Transverse colon (tissue), 4 donors: ENCODE data around the gene GPN2.

ENCODE experiments used
- POLR2A ChIP-seq: fragments of 450-650 bp; IDR thresholded peaks from one replicate; pipeline ENCODE4 v1.6.1; 2016; ENCODE audit warnings: antibody characterized with exemption, mild to moderate bottlenecking, moderate library complexity
- POLR2AphosphoS5 ChIP-seq, 3 donors: sonication (generic); formaldehyde crosslinking; IDR thresholded peaks; one replicate each; pipeline ENCODE4 v1.6.1; 2016; ENCODE audit warnings: antibody characterized with exemption in 3 of 3
- TF ChIP-seq, protein P1 (sequence below), 5 experiments: fragments of 200-600 bp in 3 of 5; fragments of 450-650 bp in 2 of 5; sonication (generic) in 3 of 5; IDR thresholded peaks; 1 replicate in 2 of 5; 2 replicates in 3 of 5; pipeline ENCODE4 v1.5.1; 2016 to 2017; ENCODE audit warnings: antibody characterized with exemption in 5 of 5, inconsistent platforms in 3 of 5, mild to moderate bottlenecking in 2 of 5, moderate library complexity in 1 of 5

DNA sequence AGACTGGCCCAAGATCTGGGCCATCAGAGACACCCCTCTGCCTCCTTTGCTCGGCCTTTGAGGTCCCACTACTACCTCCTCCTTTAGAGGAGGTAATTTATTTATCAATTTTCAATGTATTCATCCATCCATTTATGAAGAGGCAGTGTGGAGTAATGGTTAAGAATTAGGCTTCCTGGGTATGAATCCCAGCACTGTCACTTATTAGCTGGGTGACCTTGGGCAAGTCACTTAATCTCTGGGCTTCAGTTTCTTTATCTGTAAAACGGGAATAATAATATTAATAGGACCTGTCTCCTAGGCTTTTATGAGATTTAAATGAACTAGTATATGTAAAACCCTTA, 22.0 kb upstream of the GPN2 start:
- TF ChIP-seq, protein P1, sequence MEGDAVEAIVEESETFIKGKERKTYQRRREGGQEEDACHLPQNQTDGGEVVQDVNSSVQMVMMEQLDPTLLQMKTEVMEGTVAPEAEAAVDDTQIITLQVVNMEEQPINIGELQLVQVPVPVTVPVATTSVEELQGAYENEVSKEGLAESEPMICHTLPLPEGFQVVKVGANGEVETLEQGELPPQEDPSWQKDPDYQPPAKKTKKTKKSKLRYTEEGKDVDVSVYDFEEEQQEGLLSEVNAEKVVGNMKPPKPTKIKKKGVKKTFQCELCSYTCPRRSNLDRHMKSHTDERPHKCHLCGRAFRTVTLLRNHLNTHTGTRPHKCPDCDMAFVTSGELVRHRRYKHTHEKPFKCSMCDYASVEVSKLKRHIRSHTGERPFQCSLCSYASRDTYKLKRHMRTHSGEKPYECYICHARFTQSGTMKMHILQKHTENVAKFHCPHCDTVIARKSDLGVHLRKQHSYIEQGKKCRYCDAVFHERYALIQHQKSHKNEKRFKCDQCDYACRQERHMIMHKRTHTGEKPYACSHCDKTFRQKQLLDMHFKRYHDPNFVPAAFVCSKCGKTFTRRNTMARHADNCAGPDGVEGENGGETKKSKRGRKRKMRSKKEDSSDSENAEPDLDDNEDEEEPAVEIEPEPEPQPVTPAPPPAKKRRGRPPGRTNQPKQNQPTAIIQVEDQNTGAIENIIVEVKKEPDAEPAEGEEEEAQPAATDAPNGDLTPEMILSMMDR (IDR thresholded peaks at IDR 0.05): no peak
- TF ChIP-seq POLR2A (no peak), POLR2AphosphoS5 (IDR thresholded peaks at IDR 0.05) (no peak)
